Small intestine (tissue), 7 donors: ENCODE results near the gene TAS2R50. TPM values are rescaled to one million over a fixed set of nuclear protein-coding genes. Genes with fewer than 3 reads are reported as not detected.

Experiments
- DNase-seq, 2 donors: peaks; one replicate each; pipeline versions ENCODE4 v3.0.0 to v3.0.0-alpha.2; 2013
- FAIRE-seq: peaks from 2 replicates; lab custom pipeline; 2012; peaks lifted over from hg19 to GRCh38; lab: Jason Lieb, UNC
- H3K27ac ChIP-seq, 3 donors: one replicate each; pipeline ENCODE4 v1.5.1; 2013; ENCODE audit warnings: low read length in 2 of 3, mild to moderate bottlenecking in 2 of 3, control low read depth in 1 of 3, inconsistent platforms in 1 of 3, low read depth in 1 of 3, moderate library complexity in 1 of 3
- H3K27me3 ChIP-seq, 3 donors: one replicate each; pipeline ENCODE4 v1.6.1; 2013; ENCODE audit warnings: low read length in 3 of 3, inconsistent platforms in 1 of 3; ENCODE audit not compliant: control insufficient read depth in 3 of 3, insufficient read depth in 3 of 3
- H3K36me3 ChIP-seq, 3 donors: one replicate each; pipeline ENCODE4 v1.6.1; 2013; ENCODE audit warnings: low read length in 3 of 3, inconsistent platforms in 1 of 3, low read depth in 1 of 3, mild to moderate bottlenecking in 1 of 3, moderate library complexity in 1 of 3; ENCODE audit not compliant: control insufficient read depth in 3 of 3, insufficient read depth in 2 of 3
- H3K4me1 ChIP-seq, 3 donors: one replicate each; pipeline ENCODE4 v1.6.1; 2013; ENCODE audit warnings: low read length in 2 of 3, inconsistent platforms in 1 of 3, low read depth in 1 of 3, mild to moderate bottlenecking in 1 of 3, moderate library complexity in 1 of 3; ENCODE audit not compliant: control insufficient read depth in 3 of 3, insufficient read depth in 2 of 3
- H3K4me3 ChIP-seq, 3 donors: one replicate each; pipeline ENCODE4 v1.5.1; 2013; ENCODE audit warnings: low read length in 3 of 3, control low read depth in 1 of 3, inconsistent platforms in 1 of 3, low read depth in 1 of 3, mild to moderate bottlenecking in 1 of 3, moderate library complexity in 1 of 3
- H3K9me3 ChIP-seq, 2 donors: one replicate each; pipeline ENCODE4 v1.6.1; 2013; ENCODE audit warnings: low read depth in 1 of 2, low read length in 1 of 2; ENCODE audit not compliant: control insufficient read depth in 2 of 2, insufficient read depth in 1 of 2
- WGBS, 3 donors: extraction: QIAGEN DNeasy Blood & Tissue Kit; methylation state at CpG; one replicate each; pipeline ENCODE4 v1.1.7; 2013; 5-methylcytosine and 5-hydroxymethylcytosine counted together
- polyA plus RNA-seq, 4 donors: library from polyadenylated mRNA; stranded (reverse) in 3 of 4; unstranded in 1 of 4; fragments of 200-250 nt in 3 of 4; fragments of 120-200 nt in 1 of 4; gene quantifications; one replicate each; pipeline versions ENCODE4 v1.2.1 to v1.2.3, GENCODE V29; 2013
- donor health status: healthy with polysubstance abuse.
- donor health status: control.
- donor health status: control.
- donor health status: Bipolar disorder and iron deficiency.
- donor health status: healthy.

The TAS2R50 gene
- polyA plus RNA-seq, 4 donors, result 0.07 TPM; not detected in 3

GRCh38 chr12:10967409-10967808, 19.3 kb downstream of the TAS2R50 start:
- peaks cover 0 to 5% (median 0%) of the 10 kb centered on the region in 3 donors for H3K36me3 ChIP-seq
- H3K27ac ChIP-seq, result no peak overlapping the region
- no peaks in the 10 kb centered on the region for H3K27me3 ChIP-seq
- 59 to 74% (median 73%) methylated on average over 2 of the region's 2 CpGs for WGBS, 3 donors
- no peak overlapping the region for H3K4me3 ChIP-seq
- no peaks in the 10 kb centered on the region for H3K9me3 ChIP-seq
- H3K4me1 ChIP-seq, result no peaks in the 10 kb centered on the region
- FAIRE-seq, result no peak
- DNase-seq, result no peak

- Histone ChIP-seq H3K27ac (no peak overlapping the region), H3K4me3 (no peak overlapping the region), H3K27me3 (no peaks in the 10 kb centered on the region), H3K36me3 (peaks cover 0 to 10% (median 0%) of the 10 kb centered on the region in 3 donors), H3K4me1 (no peaks in the 10 kb centered on the region), H3K9me3 (no peaks in the 10 kb centered on the region)
- DNase-seq, result no peak
- no peak for FAIRE-seq
These were observed 20.4 kb downstream of the TAS2R50 start for GRCh38 chr12:10966314-10966713.

GRCh38 chr12:10965476-10965875, 21.2 kb downstream of the TAS2R50 start:
- Histone ChIP-seq H3K4me3 (no peak overlapping the region), H3K4me1 (no peaks in the 10 kb centered on the region), H3K9me3 (no peaks in the 10 kb centered on the region), H3K36me3 (peaks cover 0 to 10% (median 0%) of the 10 kb centered on the region in 3 donors), H3K27me3 (no peaks in the 10 kb centered on the region), H3K27ac (no peak overlapping the region)
- no peak for FAIRE-seq
- 94 to 100% (median 100%) methylated on average over 1 of the region's 1 CpG for WGBS, 3 donors
- DNase-seq, result no peak

GRCh38 chr12:10960211-10960610, 26.5 kb downstream of the TAS2R50 start:
- no peaks in the 10 kb centered on the region for H3K27me3 ChIP-seq
- DNase-seq (no peak), FAIRE-seq (no peak)
- H3K4me1 ChIP-seq, result no peaks in the 10 kb centered on the region
- H3K4me3 ChIP-seq, result no peak overlapping the region
- no peak overlapping the region for H3K27ac ChIP-seq
- no peaks in the 10 kb centered on the region for H3K9me3 ChIP-seq
- 59 to 74% (median 60%) methylated on average over 4 of the region's 4 CpGs for WGBS, 3 donors
- peaks cover 0 to 6% (median 0%) of the 10 kb centered on the region in 3 donors for H3K36me3 ChIP-seq

GRCh38 chr12:10959804-10960203, 26.9 kb downstream of the TAS2R50 start:
- DNase-seq (peak in 1 of 2 donors; percentile 13), FAIRE-seq (no peak)
- WGBS, 3 donors, result 94 to 98% (median 97%) methylated on average over 2 of the region's 2 CpGs
- Histone ChIP-seq H3K27ac (no peak overlapping the region), H3K4me3 (no peak overlapping the region), H3K27me3 (no peaks in the 10 kb centered on the region), H3K4me1 (no peaks in the 10 kb centered on the region), H3K9me3 (no peaks in the 10 kb centered on the region), H3K36me3 (peaks cover 0 to 6% (median 0%) of the 10 kb centered on the region in 3 donors)

GRCh38 chr12:10957741-10958140, 29.0 kb downstream of the TAS2R50 start:
- no peaks in the 10 kb centered on the region for H3K27me3 ChIP-seq
- H3K36me3 ChIP-seq, result peaks cover 0 to 6% (median 0%) of the 10 kb centered on the region in 3 donors
- no peak overlapping the region for H3K27ac ChIP-seq
- no peak for DNase-seq
- no peak overlapping the region for H3K4me3 ChIP-seq
- no peak for FAIRE-seq
- no peaks in the 10 kb centered on the region for H3K4me1 ChIP-seq
- no peaks in the 10 kb centered on the region for H3K9me3 ChIP-seq

- FAIRE-seq (no peak), DNase-seq (no peak)
- no peaks in the 10 kb centered on the region for H3K27me3 ChIP-seq
- no peaks in the 10 kb centered on the region for H3K9me3 ChIP-seq
- H3K4me3 ChIP-seq, result no peak overlapping the region
- H3K4me1 ChIP-seq, result no peaks in the 10 kb centered on the region
- no peak overlapping the region for H3K27ac ChIP-seq
- no peaks in the 10 kb centered on the region for H3K36me3 ChIP-seq
These were observed 30.6 kb downstream of the TAS2R50 start for GRCh38 chr12:10956085-10956484.

GRCh38 chr12:10952645-10953044, 34.1 kb downstream of the TAS2R50 start:
- no peak overlapping the region for H3K27ac ChIP-seq
- peaks cover 0 to 3% (median 0%) of the 10 kb centered on the region in 3 donors for H3K36me3 ChIP-seq
- WGBS, 3 donors, result 96 to 99% (median 98%) methylated on average over 4 of the region's 4 CpGs
- FAIRE-seq, result no peak
- DNase-seq, result no peak
- no peaks in the 10 kb centered on the region for H3K27me3 ChIP-seq
- no peak overlapping the region for H3K4me3 ChIP-seq
- no peaks in the 10 kb centered on the region for H3K9me3 ChIP-seq
- no peaks in the 10 kb centered on the region for H3K4me1 ChIP-seq

GRCh38 chr12:10943167-10943566, 43.5 kb downstream of the TAS2R50 start:
- 95 to 98% (median 97%) methylated on average over 2 of the region's 2 CpGs for WGBS, 3 donors
- no peaks in the 10 kb centered on the region for H3K27me3 ChIP-seq
- FAIRE-seq (no peak), DNase-seq (no peak)
- H3K9me3 ChIP-seq, result peaks cover 0 to 11% of the 10 kb centered on the region in 2 donors
- H3K4me3 ChIP-seq, result no peak overlapping the region
- no peaks in the 10 kb centered on the region for H3K4me1 ChIP-seq
- no peaks in the 10 kb centered on the region for H3K36me3 ChIP-seq
- no peak overlapping the region for H3K27ac ChIP-seq
